Liver (tissue), 9 donors: ENCODE results near the gene RNF175. TPM values are rescaled to one million over a fixed set of nuclear protein-coding genes. Genes with fewer than 3 reads are reported as not detected.

ENCODE experiments used
- DNase-seq: peaks from one replicate; pipeline ENCODE4 v3.0.0-alpha.2; 2017; ENCODE audit warnings: low spot score
- H3K27ac ChIP-seq, 2 donors: one replicate each; pipeline ENCODE4 v1.7.0; 2013; ENCODE audit warnings: inconsistent platforms in 2 of 2, low read length in 2 of 2, control low read depth in 1 of 2, low read depth in 1 of 2, mild to moderate bottlenecking in 1 of 2
- H3K27me3 ChIP-seq, 4 donors: one replicate each; pipeline versions ENCODE4 v1.6.1 to v1.7.0; 2013; ENCODE audit warnings: low read length in 3 of 4, inconsistent platforms in 1 of 4, mild to moderate bottlenecking in 1 of 4, moderate library complexity in 1 of 4; ENCODE audit not compliant: control insufficient read depth in 4 of 4, insufficient read depth in 4 of 4
- H3K36me3 ChIP-seq, 4 donors: one replicate each; pipeline versions ENCODE4 v1.6.1 to v1.7.0; 2013; ENCODE audit warnings: low read length in 3 of 4, mild to moderate bottlenecking in 3 of 4, low read depth in 1 of 4, moderate library complexity in 1 of 4; ENCODE audit not compliant: control insufficient read depth in 4 of 4, insufficient read depth in 3 of 4
- H3K4me1 ChIP-seq, 4 donors: one replicate each; pipeline versions ENCODE4 v1.6.1 to v1.7.0; 2013; ENCODE audit warnings: low read length in 3 of 4, mild to moderate bottlenecking in 3 of 4, moderate library complexity in 1 of 4; ENCODE audit not compliant: control insufficient read depth in 4 of 4, insufficient read depth in 4 of 4
- H3K4me3 ChIP-seq, 3 donors: one replicate each; pipeline versions ENCODE4 v1.6.1 to v1.7.0; 2013; ENCODE audit warnings: low read length in 3 of 3, control low read depth in 1 of 3, low read depth in 1 of 3, mild to moderate bottlenecking in 1 of 3
- H3K9ac ChIP-seq, 2 donors: one replicate each; pipeline ENCODE4 v1.7.0; 2013; ENCODE audit warnings: low read length in 2 of 2, mild to moderate bottlenecking in 2 of 2, moderate library complexity in 2 of 2, control low read depth in 1 of 2, low read depth in 1 of 2
- H3K9me3 ChIP-seq, 4 donors: one replicate each; pipeline versions ENCODE4 v1.6.1 to v1.7.0; 2013; ENCODE audit warnings: low read length in 3 of 4; ENCODE audit not compliant: control insufficient read depth in 4 of 4
- ATF3 ChIP-seq: IDR thresholded peaks from 2 replicates; pipeline ENCODE4 v1.6.1; 2016; ENCODE audit warnings: antibody characterized with exemption
- EGR1 ChIP-seq, 2 donors: IDR thresholded peaks; 2 replicates each; pipeline ENCODE4 v1.6.1; 2016 to 2018; ENCODE audit warnings: antibody characterized with exemption in 2 of 2, low read depth in 2 of 2
- FOXA1 ChIP-seq: IDR thresholded peaks from 2 replicates; pipeline ENCODE4 v1.6.1; 2016; ENCODE audit warnings: antibody characterized with exemption
- FOXA2 ChIP-seq: IDR thresholded peaks from 2 replicates; pipeline ENCODE4 v1.6.1; 2016; ENCODE audit warnings: antibody characterized with exemption
- GABPA ChIP-seq, 2 donors: IDR thresholded peaks in 1 of 2; conservative IDR thresholded peaks in 1 of 2; 2 replicates each; pipeline ENCODE4 v1.6.1; 2016; ENCODE audit warnings: antibody characterized with exemption in 2 of 2, mild to moderate bottlenecking in 1 of 2, moderate library complexity in 1 of 2
- HNF4A ChIP-seq, 2 donors: conservative IDR thresholded peaks; 2 replicates each; pipeline ENCODE4 v1.6.1; 2016; ENCODE audit warnings: antibody characterized with exemption in 2 of 2, mild to moderate bottlenecking in 2 of 2
- HNF4G ChIP-seq: IDR thresholded peaks from 2 replicates; pipeline ENCODE4 v1.6.1; 2016; ENCODE audit warnings: antibody characterized with exemption
- JUND ChIP-seq, 2 donors: IDR thresholded peaks; 2 replicates each; pipeline ENCODE4 v1.6.1; 2016; ENCODE audit warnings: antibody characterized with exemption in 2 of 2
- MAX ChIP-seq: IDR thresholded peaks from 2 replicates; pipeline ENCODE4 v1.6.1; 2016; ENCODE audit warnings: antibody characterized with exemption
- NR2F2 ChIP-seq: IDR thresholded peaks from 2 replicates; pipeline ENCODE4 v1.6.1; 2016; ENCODE audit warnings: antibody characterized with exemption
- RAD21 ChIP-seq, 2 donors: IDR thresholded peaks; 2 replicates each; pipeline ENCODE4 v1.6.1; 2016; ENCODE audit warnings: antibody characterized with exemption in 2 of 2, mild to moderate bottlenecking in 2 of 2
- RXRA ChIP-seq, 2 donors: IDR thresholded peaks; 2 replicates each; pipeline ENCODE4 v1.6.1; 2017 to 2018; ENCODE audit warnings: antibody characterized with exemption in 2 of 2, mild to moderate bottlenecking in 1 of 2
- SP1 ChIP-seq: IDR thresholded peaks from 2 replicates; pipeline ENCODE4 v1.6.1; 2018; ENCODE audit warnings: antibody characterized with exemption, mild to moderate bottlenecking
- TAF1 ChIP-seq: conservative IDR thresholded peaks from 2 replicates; pipeline ENCODE4 v1.6.1; 2016; ENCODE audit warnings: antibody characterized with exemption, mild to moderate bottlenecking
- YY1 ChIP-seq: IDR thresholded peaks from 2 replicates; pipeline ENCODE4 v1.6.1; 2016; ENCODE audit warnings: antibody characterized with exemption, mild to moderate bottlenecking
- WGBS: extraction: QIAGEN DNeasy Blood & Tissue Kit; methylation state at CpG from one replicate; pipeline ENCODE4 v1.1.7; 2013; 5-methylcytosine and 5-hydroxymethylcytosine counted together
- polyA plus RNA-seq, 2 donors: library from polyadenylated mRNA; stranded (reverse) in 1 of 2; unstranded in 1 of 2; fragments of 200-250 nt in 1 of 2; fragments of >200 nt in 1 of 2; fragmentation: Nextera tagmentation in 1 of 2; extraction: Ambion mirVana in 1 of 2; gene quantifications; one replicate each; pipeline versions ENCODE4 v1.2.1 to v1.2.3, GENCODE V29; 2013 to 2015
- total RNA-seq, 2 donors: library from RNA; depleted of rRNA; stranded (reverse); fragments of >200 nt; gene quantifications; one replicate each; pipeline ENCODE4 v1.2.3, GENCODE V29; 2014
- TF ChIP-seq, protein P1 (sequence below): IDR thresholded peaks from 2 replicates; pipeline ENCODE4 v1.6.1; 2016; ENCODE audit warnings: antibody characterized with exemption, mild to moderate bottlenecking
- TF ChIP-seq, protein P2 (sequence below): IDR thresholded peaks from 2 replicates; pipeline ENCODE4 v1.6.1; 2016; ENCODE audit warnings: antibody characterized with exemption
- TF ChIP-seq, protein P3 (sequence below): fragments of 150-350 bp; IDR thresholded peaks from 2 replicates; pipeline ENCODE4 v1.5.1; 2017; ENCODE audit warnings: improper control_type of control experiment, low read depth, low read length; ENCODE audit not compliant: missing input control
- donor health status: healthy.
- donor health status: healthy.
- donor health status: healthy.
- donor health status: healthy.
- donor health status: healthy.

Gene RNF175
- total and polyA plus RNA-seq, 4 donors, result 0.08 to 0.65 (median 0.24) TPM; not detected in 1

DNA sequence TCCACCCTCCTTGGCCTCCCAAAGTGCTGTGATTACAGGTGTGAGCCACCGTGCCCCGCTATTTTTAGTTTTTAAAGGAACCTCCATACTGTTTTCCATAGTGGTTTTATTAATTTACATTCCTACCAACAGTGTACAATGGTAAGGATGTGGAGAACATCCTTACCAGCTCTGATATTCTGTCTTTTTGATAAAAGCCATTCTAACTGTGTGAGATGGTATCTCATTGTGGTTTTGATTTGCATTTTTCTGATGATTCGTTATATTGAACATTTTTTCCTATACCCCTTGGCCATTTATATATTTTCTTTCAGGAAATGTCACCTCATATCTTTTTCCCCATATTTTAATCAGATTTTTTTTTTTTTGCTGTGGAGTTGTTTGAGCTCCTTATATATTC, 90.0 kb downstream of the RNF175 start:
- TF ChIP-seq YY1, result no peak
- no peak for TF ChIP-seq MAX
- TF ChIP-seq, protein P1, sequence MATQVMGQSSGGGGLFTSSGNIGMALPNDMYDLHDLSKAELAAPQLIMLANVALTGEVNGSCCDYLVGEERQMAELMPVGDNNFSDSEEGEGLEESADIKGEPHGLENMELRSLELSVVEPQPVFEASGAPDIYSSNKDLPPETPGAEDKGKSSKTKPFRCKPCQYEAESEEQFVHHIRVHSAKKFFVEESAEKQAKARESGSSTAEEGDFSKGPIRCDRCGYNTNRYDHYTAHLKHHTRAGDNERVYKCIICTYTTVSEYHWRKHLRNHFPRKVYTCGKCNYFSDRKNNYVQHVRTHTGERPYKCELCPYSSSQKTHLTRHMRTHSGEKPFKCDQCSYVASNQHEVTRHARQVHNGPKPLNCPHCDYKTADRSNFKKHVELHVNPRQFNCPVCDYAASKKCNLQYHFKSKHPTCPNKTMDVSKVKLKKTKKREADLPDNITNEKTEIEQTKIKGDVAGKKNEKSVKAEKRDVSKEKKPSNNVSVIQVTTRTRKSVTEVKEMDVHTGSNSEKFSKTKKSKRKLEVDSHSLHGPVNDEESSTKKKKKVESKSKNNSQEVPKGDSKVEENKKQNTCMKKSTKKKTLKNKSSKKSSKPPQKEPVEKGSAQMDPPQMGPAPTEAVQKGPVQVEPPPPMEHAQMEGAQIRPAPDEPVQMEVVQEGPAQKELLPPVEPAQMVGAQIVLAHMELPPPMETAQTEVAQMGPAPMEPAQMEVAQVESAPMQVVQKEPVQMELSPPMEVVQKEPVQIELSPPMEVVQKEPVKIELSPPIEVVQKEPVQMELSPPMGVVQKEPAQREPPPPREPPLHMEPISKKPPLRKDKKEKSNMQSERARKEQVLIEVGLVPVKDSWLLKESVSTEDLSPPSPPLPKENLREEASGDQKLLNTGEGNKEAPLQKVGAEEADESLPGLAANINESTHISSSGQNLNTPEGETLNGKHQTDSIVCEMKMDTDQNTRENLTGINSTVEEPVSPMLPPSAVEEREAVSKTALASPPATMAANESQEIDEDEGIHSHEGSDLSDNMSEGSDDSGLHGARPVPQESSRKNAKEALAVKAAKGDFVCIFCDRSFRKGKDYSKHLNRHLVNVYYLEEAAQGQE, result no peak
- TF ChIP-seq EGR1 (IDR thresholded peaks at IDR 0.05; ENCODE audit: low read depth in 2 of 2), result no peak
- TF ChIP-seq, protein P2, sequence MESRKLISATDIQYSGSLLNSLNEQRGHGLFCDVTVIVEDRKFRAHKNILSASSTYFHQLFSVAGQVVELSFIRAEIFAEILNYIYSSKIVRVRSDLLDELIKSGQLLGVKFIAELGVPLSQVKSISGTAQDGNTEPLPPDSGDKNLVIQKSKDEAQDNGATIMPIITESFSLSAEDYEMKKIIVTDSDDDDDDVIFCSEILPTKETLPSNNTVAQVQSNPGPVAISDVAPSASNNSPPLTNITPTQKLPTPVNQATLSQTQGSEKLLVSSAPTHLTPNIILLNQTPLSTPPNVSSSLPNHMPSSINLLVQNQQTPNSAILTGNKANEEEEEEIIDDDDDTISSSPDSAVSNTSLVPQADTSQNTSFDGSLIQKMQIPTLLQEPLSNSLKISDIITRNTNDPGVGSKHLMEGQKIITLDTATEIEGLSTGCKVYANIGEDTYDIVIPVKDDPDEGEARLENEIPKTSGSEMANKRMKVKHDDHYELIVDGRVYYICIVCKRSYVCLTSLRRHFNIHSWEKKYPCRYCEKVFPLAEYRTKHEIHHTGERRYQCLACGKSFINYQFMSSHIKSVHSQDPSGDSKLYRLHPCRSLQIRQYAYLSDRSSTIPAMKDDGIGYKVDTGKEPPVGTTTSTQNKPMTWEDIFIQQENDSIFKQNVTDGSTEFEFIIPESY, result no peak
- TF ChIP-seq HNF4G, result no peak
- TF ChIP-seq FOXA1, result no peak
- TF ChIP-seq HNF4A (conservative IDR thresholded peaks at IDR 0.05), result no peak
- no peak for TF ChIP-seq JUND (IDR thresholded peaks at IDR 0.05)
- no peak for TF ChIP-seq GABPA (IDR thresholded peaks at IDR 0.05 in 1 of 2, conservative IDR thresholded peaks at IDR 0.05 in 1 of 2)
- TF ChIP-seq NR2F2, result no peak
- TF ChIP-seq, protein P3, sequence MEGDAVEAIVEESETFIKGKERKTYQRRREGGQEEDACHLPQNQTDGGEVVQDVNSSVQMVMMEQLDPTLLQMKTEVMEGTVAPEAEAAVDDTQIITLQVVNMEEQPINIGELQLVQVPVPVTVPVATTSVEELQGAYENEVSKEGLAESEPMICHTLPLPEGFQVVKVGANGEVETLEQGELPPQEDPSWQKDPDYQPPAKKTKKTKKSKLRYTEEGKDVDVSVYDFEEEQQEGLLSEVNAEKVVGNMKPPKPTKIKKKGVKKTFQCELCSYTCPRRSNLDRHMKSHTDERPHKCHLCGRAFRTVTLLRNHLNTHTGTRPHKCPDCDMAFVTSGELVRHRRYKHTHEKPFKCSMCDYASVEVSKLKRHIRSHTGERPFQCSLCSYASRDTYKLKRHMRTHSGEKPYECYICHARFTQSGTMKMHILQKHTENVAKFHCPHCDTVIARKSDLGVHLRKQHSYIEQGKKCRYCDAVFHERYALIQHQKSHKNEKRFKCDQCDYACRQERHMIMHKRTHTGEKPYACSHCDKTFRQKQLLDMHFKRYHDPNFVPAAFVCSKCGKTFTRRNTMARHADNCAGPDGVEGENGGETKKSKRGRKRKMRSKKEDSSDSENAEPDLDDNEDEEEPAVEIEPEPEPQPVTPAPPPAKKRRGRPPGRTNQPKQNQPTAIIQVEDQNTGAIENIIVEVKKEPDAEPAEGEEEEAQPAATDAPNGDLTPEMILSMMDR, result no peak
- no peak for TF ChIP-seq ATF3
- no peak for TF ChIP-seq SP1
- TF ChIP-seq RXRA (IDR thresholded peaks at IDR 0.05), result no peak
- TF ChIP-seq FOXA2, result no peak
- TF ChIP-seq RAD21 (IDR thresholded peaks at IDR 0.05), result no peak

DNA sequence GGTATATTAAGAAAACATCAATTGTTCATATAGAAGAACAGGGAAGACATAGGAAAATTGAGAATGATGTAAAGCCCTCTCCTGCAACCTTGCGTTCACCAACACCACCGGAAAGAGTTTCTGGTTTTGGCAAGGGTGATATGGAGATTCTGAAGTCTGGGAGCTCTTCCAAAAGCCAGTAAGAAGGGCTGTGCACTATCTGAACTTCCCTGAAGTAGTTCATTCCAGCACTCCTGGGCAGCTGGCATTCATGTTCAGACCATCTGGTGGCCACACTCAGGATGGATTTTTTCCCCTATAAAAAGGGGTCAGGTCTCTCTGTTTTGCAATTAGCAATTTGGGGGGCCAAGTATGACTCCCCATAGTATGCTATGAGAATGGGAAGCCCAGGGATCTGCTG, 91.2 kb downstream of the RNF175 start:
- no peaks in the 10 kb centered on the region for H3K36me3 ChIP-seq
- TF ChIP-seq RAD21 (IDR thresholded peaks at IDR 0.05) (no peak), YY1 (no peak), NR2F2 (no peak), JUND (IDR thresholded peaks at IDR 0.05) (no peak), ATF3 (no peak), TAF1 (no peak), FOXA1 (no peak), HNF4G (no peak), FOXA2 (no peak)
- TF ChIP-seq, protein P1, result no peak
- DNase-seq, result no peak
- no peaks in the 10 kb centered on the region for H3K27me3 ChIP-seq
- no peak overlapping the region for H3K27ac ChIP-seq
- H3K4me1 ChIP-seq, result no peaks in the 10 kb centered on the region
- no peak overlapping the region for H3K9ac ChIP-seq
- WGBS, result 87% methylated on average over 2 of the region's 2 CpGs
- H3K4me3 ChIP-seq, result no peak overlapping the region
- H3K9me3 ChIP-seq, result no peaks in the 10 kb centered on the region

More for the DNA sequence above, 90.0 kb downstream of the RNF175 start:
- Histone ChIP-seq H3K36me3 (no peaks in the 10 kb centered on the region), H3K27me3 (no peaks in the 10 kb centered on the region), H3K4me1 (no peaks in the 10 kb centered on the region), H3K9ac (no peak overlapping the region), H3K4me3 (no peak overlapping the region), H3K27ac (no peak overlapping the region), H3K9me3 (peaks cover 0 to 2% (median 0%) of the 10 kb centered on the region in 4 donors)
- no peak for DNase-seq
- 78% methylated on average over 3 of the region's 3 CpGs for WGBS
